Caco-2 (cell line): ENCODE data around the gene LY6G5B. TPM values are rescaled to one million over a fixed set of nuclear protein-coding genes. Genes with fewer than 3 reads are reported as not detected.

Source experiments
- BruUV-seq: library from RNA; stranded (reverse); fragments of 400-500 nt; replicated peaks from 2 replicates; lab custom pipeline; 2021; lab: Mats Ljungman, UMichigan
- CTCF ChIA-PET: fragments of 300-600 bp; sonication (Branson Sonifier 250); formaldehyde crosslinking; loops from one replicate; lab custom pipeline; 2022; ENCODE audit warnings: antibody characterized with exemption; lab: Charles Lee
- POLR2A ChIA-PET: fragments of 300-600 bp; sonication (Branson Sonifier 250); formaldehyde crosslinking; loops from one replicate; lab custom pipeline; 2022; ENCODE audit warnings: antibody characterized with exemption; lab: Charles Lee
- DNase-seq, 2 experiments: peaks; one replicate each; pipeline versions ENCODE4 v3.0.0 to v3.0.0-alpha.2; 2020 to 2022
- H3K27me3 ChIP-seq: replicated peaks from 2 replicates; pipeline ENCODE4 v1.6.0; 2011; ENCODE audit warnings: low read length; ENCODE audit not compliant: control insufficient read depth, insufficient read depth
- H3K36me3 ChIP-seq: 2 replicates; pipeline ENCODE4 v1.5.1; 2011; ENCODE audit warnings: low read length; ENCODE audit not compliant: control insufficient read depth, insufficient read depth
- H3K4me1 ChIP-seq: fragments of 250-450 bp; sonication (Bioruptor Pico); 2 replicates; pipeline ENCODE4 v1.5.1; 2020; ENCODE audit warnings: mild to moderate bottlenecking
- H3K4me3 ChIP-seq: 2 replicates; pipeline ENCODE4 v1.5.1; 2011; ENCODE audit warnings: low read depth, mild to moderate bottlenecking, control low read depth, low read length
- H3K9me3 ChIP-seq: fragments of 250-450 bp; sonication (Bioruptor Pico); 2 replicates; pipeline ENCODE4 v1.5.1; 2020; ENCODE audit warnings: mild to moderate bottlenecking, moderate library complexity
- H3K27ac Mint-ChIP-seq: one replicate; pipeline ENCODE4 v1.8.0; 2022; ENCODE audit warnings: mixed read lengths; ENCODE audit not compliant: unreplicated experiment
- H3K27me3 Mint-ChIP-seq: one replicate; pipeline ENCODE4 v1.8.0; 2022; ENCODE audit warnings: mixed read lengths; ENCODE audit not compliant: insufficient read depth, unreplicated experiment
- H3K36me3 Mint-ChIP-seq: one replicate; pipeline ENCODE4 v1.8.0; 2022; ENCODE audit warnings: mild to moderate bottlenecking, mixed read lengths; ENCODE audit not compliant: insufficient read depth, unreplicated experiment
- H3K4me1 Mint-ChIP-seq: one replicate; pipeline ENCODE4 v1.8.0; 2022; ENCODE audit warnings: low read depth, mixed read lengths; ENCODE audit not compliant: unreplicated experiment
- H3K4me3 Mint-ChIP-seq: one replicate; pipeline ENCODE4 v1.8.0; 2022; ENCODE audit warnings: mild to moderate bottlenecking, moderate library complexity, mixed read lengths; ENCODE audit not compliant: unreplicated experiment
- H3K9me3 Mint-ChIP-seq: one replicate; pipeline ENCODE4 v1.8.0; 2022; ENCODE audit warnings: mixed read lengths; ENCODE audit not compliant: unreplicated experiment
- CTCF ChIP-seq, 2 experiments: fragments of 200-600 bp in 1 of 2; IDR thresholded peaks; 1 replicate in 1 of 2; 2 replicates in 1 of 2; pipeline versions ENCODE4 v1.5.1 to v1.8.0; 2011 to 2022; ENCODE audit warnings: antibody characterized with exemption in 1 of 2, control low read depth in 1 of 2, inconsistent platforms in 1 of 2, low read depth in 1 of 2, low read length in 1 of 2, mild to moderate bottlenecking in 1 of 2, moderate library complexity in 1 of 2; ENCODE audit not compliant: insufficient read depth in 1 of 2, severe bottlenecking in 1 of 2, unreplicated experiment in 1 of 2
- intact Hi-C: fragments of 100-400 bp; cut with micrococcal nuclease; formaldehyde crosslinking; loops from one replicate; pipeline ENCODE4 v1.10.0; 2022; ENCODE audit not compliant: unreplicated experiment
- total RNA-seq: library from RNA; stranded (reverse); gene quantifications from 2 replicates; pipeline ENCODE4 v1.2.3, GENCODE V29; 2022

LY6G5B gene
- total RNA-seq, 1 experiment from 2014 or later = 17.5 TPM

- Mint-ChIP-seq H3K4me3 (no peak overlapping the region), H3K36me3 (peaks cover 45% of the 10 kb centered on the region), H3K27ac (peak overlapping the region; percentile 94), H3K4me1 (peaks cover 28% of the 10 kb centered on the region), H3K9me3 (no peaks in the 10 kb centered on the region), H3K27me3 (no peaks in the 10 kb centered on the region)
- Histone ChIP-seq H3K27me3 (no peaks in the 10 kb centered on the region), H3K4me3 (no peak overlapping the region), H3K9me3 (no peaks in the 10 kb centered on the region), H3K36me3 (peaks cover 5% of the 10 kb centered on the region; the same call in 1 of the 2 replicates), H3K4me1 (peaks cover 45% of the 10 kb centered on the region)
- DNase-seq = no peak
- no TSS peak for BruUV-seq
- intact Hi-C loops = no loop called here
- no peak for TF ChIP-seq CTCF (IDR thresholded peaks at IDR 0.05; ENCODE audit: insufficient read depth in 1 of 2, low read depth in 1 of 2, low read length in 1 of 2, severe bottlenecking in 1 of 2, unreplicated experiment in 1 of 2)
- ChIA-PET POLR2A (interaction anchor here (0.7 kb wide), 1 partner anchor 15 kb away, joined by 3 read pairs; the partner anchor contains the start of gene ABHD16A), CTCF (no interaction called here)
Observed at GRCh38 chr6:31687860-31688693, 18.3 kb downstream of the LY6G5B start.

GRCh38 chr6:31689249-31690110, 19.7 kb downstream of the LY6G5B start:
- Mint-ChIP-seq H3K36me3 (peaks cover 46% of the 10 kb centered on the region), H3K4me1 (peaks cover 23% of the 10 kb centered on the region), H3K27me3 (no peaks in the 10 kb centered on the region), H3K9me3 (no peaks in the 10 kb centered on the region), H3K27ac (peak overlapping the region; percentile 94), H3K4me3 (peak overlapping the region; percentile 74)
- H3K36me3 ChIP-seq = peaks cover 6% of the 10 kb centered on the region
- ChIA-PET POLR2A (interaction anchor here (0.6 to 1.7 kb wide), 6 partner anchors 24 to 173 kb away, joined by 3 to 5 read pairs (median 4); partner anchors contain the start of genes C6orf47, MSH5 and NEU1), CTCF (interaction anchor here (0.9 to 1.3 kb wide), 4 partner anchors 8 to 125 kb away, joined by 3 to 4 read pairs (median 4); partner anchors contain the start of genes DDAH2, HSPA1A, HSPA1L and LY6G5C)
- H3K9me3 ChIP-seq = no peaks in the 10 kb centered on the region
- H3K4me1 ChIP-seq = peaks cover 34% of the 10 kb centered on the region
- TSS peak; percentile 65 for BruUV-seq
- H3K4me3 ChIP-seq = no peak overlapping the region
- DNase-seq = no peak
- no peaks in the 10 kb centered on the region for H3K27me3 ChIP-seq
- intact Hi-C loops = no loop called here
- peak; percentile 16 to 19 for TF ChIP-seq CTCF (IDR thresholded peaks at IDR 0.05; ENCODE audit: insufficient read depth in 1 of 2, low read depth in 1 of 2, low read length in 1 of 2, severe bottlenecking in 1 of 2, unreplicated experiment in 1 of 2)
